ENCODE measurements around the gene AHDC1.

Gene AHDC1

DNA sequence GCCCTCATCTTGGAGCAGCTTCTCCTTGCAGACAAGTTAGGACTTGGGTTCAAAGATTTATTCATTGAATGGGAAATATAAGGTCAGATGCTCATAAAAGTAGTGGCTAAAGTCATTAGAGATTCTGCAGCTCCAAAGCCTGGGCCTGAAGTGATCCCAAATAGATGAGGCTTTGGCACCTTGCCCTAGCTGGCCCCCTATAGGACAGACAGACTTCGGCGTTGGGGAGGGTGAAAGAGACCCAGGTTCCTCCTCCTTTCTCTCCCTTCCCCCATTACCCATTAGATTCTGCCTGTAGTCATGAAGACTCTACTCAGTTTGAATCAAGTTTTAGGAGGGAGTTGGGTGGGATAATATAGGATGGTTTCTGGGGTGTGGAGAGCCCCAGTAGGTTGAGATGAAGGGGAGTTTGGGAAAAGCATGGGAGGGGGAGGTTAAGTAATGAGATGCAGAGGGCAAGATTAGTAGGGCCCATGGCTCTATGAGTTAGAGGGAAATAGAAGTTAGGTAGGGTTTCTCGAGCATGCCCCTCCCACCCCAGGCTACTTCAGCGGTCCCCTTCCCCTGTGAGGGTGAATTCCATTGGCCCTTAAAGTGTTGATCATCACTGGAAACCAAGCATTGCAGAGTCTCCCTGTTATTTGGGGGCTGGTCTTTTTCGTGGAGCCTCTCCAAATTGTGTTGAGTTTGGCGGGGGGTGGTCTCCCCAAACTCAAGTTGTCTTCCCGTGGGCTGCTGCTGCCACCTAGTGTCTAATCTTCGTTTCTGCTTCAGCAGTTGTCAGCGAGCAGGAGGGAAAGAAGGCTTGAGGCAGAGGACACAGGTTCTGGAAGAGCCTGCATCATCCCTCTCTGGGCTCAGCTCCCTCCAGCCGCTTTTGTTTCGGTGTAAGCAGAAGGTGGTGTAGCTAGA, 2.1 kb upstream of the AHDC1 start (continued):
- TF ChIP-seq, protein P1, sequence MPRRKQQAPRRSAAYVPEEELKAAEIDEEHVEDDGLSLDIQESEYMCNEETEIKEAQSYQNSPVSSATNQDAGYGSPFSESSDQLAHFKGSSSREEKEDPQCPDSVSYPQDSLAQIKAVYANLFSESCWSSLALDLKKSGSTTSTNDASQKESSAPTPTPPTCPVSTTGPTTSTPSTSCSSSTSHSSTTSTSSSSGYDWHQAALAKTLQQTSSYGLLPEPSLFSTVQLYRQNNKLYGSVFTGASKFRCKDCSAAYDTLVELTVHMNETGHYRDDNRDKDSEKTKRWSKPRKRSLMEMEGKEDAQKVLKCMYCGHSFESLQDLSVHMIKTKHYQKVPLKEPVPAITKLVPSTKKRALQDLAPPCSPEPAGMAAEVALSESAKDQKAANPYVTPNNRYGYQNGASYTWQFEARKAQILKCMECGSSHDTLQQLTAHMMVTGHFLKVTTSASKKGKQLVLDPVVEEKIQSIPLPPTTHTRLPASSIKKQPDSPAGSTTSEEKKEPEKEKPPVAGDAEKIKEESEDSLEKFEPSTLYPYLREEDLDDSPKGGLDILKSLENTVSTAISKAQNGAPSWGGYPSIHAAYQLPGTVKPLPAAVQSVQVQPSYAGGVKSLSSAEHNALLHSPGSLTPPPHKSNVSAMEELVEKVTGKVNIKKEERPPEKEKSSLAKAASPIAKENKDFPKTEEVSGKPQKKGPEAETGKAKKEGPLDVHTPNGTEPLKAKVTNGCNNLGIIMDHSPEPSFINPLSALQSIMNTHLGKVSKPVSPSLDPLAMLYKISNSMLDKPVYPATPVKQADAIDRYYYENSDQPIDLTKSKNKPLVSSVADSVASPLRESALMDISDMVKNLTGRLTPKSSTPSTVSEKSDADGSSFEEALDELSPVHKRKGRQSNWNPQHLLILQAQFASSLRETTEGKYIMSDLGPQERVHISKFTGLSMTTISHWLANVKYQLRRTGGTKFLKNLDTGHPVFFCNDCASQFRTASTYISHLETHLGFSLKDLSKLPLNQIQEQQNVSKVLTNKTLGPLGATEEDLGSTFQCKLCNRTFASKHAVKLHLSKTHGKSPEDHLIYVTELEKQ (tag by site-specific recombination; IDR thresholded peaks at IDR 0.05; ENCODE audit: borderline replicate concordance), result no peak
- TF ChIP-seq, protein P2, sequence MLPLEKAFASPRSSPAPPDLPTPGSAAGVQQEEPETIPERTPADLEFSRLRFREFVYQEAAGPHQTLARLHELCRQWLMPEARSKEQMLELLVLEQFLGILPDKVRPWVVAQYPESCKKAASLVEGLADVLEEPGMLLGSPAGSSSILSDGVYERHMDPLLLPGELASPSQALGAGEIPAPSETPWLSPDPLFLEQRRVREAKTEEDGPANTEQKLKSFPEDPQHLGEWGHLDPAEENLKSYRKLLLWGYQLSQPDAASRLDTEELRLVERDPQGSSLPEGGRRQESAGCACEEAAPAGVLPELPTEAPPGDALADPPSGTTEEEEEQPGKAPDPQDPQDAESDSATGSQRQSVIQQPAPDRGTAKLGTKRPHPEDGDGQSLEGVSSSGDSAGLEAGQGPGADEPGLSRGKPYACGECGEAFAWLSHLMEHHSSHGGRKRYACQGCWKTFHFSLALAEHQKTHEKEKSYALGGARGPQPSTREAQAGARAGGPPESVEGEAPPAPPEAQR (tag by site-specific recombination; IDR thresholded peaks at IDR 0.05), result no peak
- TF ChIP-seq ZIC2 (tag by site-specific recombination; IDR thresholded peaks at IDR 0.05), result no peak
- TF ChIP-seq GLI4 (tag by site-specific recombination; IDR thresholded peaks at IDR 0.05), result no peak
- no peak for TF ChIP-seq ZNF701 (tag by site-specific recombination; IDR thresholded peaks at IDR 0.05)
- TF ChIP-seq, protein P3, sequence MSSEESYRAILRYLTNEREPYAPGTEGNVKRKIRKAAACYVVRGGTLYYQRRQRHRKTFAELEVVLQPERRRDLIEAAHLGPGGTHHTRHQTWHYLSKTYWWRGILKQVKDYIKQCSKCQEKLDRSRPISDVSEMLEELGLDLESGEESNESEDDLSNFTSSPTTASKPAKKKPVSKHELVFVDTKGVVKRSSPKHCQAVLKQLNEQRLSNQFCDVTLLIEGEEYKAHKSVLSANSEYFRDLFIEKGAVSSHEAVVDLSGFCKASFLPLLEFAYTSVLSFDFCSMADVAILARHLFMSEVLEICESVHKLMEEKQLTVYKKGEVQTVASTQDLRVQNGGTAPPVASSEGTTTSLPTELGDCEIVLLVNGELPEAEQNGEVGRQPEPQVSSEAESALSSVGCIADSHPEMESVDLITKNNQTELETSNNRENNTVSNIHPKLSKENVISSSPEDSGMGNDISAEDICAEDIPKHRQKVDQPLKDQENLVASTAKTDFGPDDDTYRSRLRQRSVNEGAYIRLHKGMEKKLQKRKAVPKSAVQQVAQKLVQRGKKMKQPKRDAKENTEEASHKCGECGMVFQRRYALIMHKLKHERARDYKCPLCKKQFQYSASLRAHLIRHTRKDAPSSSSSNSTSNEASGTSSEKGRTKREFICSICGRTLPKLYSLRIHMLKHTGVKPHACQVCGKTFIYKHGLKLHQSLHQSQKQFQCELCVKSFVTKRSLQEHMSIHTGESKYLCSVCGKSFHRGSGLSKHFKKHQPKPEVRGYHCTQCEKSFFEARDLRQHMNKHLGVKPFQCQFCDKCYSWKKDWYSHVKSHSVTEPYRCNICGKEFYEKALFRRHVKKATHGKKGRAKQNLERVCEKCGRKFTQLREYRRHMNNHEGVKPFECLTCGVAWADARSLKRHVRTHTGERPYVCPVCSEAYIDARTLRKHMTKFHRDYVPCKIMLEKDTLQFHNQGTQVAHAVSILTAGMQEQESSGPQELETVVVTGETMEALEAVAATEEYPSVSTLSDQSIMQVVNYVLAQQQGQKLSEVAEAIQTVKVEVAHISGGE (tag by site-specific recombination; conservative IDR thresholded peaks at IDR 0.05; ENCODE audit: low read depth), result 0 out of 2 replicates have a peak, but pooled peaks have one; percentile 9
- TF ChIP-seq, protein P4, sequence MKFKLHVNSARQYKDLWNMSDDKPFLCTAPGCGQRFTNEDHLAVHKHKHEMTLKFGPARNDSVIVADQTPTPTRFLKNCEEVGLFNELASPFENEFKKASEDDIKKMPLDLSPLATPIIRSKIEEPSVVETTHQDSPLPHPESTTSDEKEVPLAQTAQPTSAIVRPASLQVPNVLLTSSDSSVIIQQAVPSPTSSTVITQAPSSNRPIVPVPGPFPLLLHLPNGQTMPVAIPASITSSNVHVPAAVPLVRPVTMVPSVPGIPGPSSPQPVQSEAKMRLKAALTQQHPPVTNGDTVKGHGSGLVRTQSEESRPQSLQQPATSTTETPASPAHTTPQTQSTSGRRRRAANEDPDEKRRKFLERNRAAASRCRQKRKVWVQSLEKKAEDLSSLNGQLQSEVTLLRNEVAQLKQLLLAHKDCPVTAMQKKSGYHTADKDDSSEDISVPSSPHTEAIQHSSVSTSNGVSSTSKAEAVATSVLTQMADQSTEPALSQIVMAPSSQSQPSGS (tag by site-specific recombination; IDR thresholded peaks at IDR 0.05; ENCODE audit: low read depth), result no peak
- TF ChIP-seq, protein P5, sequence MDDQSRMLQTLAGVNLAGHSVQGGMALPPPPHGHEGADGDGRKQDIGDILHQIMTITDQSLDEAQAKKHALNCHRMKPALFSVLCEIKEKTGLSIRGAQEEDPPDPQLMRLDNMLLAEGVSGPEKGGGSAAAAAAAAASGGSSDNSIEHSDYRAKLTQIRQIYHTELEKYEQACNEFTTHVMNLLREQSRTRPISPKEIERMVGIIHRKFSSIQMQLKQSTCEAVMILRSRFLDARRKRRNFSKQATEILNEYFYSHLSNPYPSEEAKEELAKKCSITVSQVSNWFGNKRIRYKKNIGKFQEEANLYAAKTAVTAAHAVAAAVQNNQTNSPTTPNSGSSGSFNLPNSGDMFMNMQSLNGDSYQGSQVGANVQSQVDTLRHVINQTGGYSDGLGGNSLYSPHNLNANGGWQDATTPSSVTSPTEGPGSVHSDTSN (CRISPR knock-in tag; IDR thresholded peaks at IDR 0.05), result no peak
- TF ChIP-seq ZNF2 (tag by site-specific recombination; IDR thresholded peaks at IDR 0.05), result peak; percentile 61; the same call in 1 of the 2 replicates
- TF ChIP-seq, protein P6, sequence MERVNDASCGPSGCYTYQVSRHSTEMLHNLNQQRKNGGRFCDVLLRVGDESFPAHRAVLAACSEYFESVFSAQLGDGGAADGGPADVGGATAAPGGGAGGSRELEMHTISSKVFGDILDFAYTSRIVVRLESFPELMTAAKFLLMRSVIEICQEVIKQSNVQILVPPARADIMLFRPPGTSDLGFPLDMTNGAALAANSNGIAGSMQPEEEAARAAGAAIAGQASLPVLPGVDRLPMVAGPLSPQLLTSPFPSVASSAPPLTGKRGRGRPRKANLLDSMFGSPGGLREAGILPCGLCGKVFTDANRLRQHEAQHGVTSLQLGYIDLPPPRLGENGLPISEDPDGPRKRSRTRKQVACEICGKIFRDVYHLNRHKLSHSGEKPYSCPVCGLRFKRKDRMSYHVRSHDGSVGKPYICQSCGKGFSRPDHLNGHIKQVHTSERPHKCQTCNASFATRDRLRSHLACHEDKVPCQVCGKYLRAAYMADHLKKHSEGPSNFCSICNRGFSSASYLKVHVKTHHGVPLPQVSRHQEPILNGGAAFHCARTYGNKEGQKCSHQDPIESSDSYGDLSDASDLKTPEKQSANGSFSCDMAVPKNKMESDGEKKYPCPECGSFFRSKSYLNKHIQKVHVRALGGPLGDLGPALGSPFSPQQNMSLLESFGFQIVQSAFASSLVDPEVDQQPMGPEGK (tag by site-specific recombination; IDR thresholded peaks at IDR 0.05), result peak; percentile 84
- peak; percentile 83 for TF ChIP-seq ZNF660 (tag by site-specific recombination; IDR thresholded peaks at IDR 0.05)
- TF ChIP-seq GLI2 (tag by site-specific recombination; IDR thresholded peaks at IDR 0.05; ENCODE audit: borderline replicate concordance, low read depth), result no peak
- TF ChIP-seq, protein P7, sequence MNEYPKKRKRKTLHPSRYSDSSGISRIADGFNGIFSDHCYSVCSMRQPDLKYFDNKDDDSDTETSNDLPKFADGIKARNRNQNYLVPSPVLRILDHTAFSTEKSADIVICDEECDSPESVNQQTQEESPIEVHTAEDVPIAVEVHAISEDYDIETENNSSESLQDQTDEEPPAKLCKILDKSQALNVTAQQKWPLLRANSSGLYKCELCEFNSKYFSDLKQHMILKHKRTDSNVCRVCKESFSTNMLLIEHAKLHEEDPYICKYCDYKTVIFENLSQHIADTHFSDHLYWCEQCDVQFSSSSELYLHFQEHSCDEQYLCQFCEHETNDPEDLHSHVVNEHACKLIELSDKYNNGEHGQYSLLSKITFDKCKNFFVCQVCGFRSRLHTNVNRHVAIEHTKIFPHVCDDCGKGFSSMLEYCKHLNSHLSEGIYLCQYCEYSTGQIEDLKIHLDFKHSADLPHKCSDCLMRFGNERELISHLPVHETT (tag by site-specific recombination; IDR thresholded peaks at IDR 0.05), result no peak
- no peak for TF ChIP-seq ZNF658 (tag by site-specific recombination; IDR thresholded peaks at IDR 0.05)
- no peak for TF ChIP-seq ZNF596 (tag by site-specific recombination; IDR thresholded peaks at IDR 0.05)
- TF ChIP-seq SP7 (tag by site-specific recombination; IDR thresholded peaks at IDR 0.05), result 0 out of 2 replicates have a peak, but pooled peaks have one; percentile 41
- TF ChIP-seq, protein P8, sequence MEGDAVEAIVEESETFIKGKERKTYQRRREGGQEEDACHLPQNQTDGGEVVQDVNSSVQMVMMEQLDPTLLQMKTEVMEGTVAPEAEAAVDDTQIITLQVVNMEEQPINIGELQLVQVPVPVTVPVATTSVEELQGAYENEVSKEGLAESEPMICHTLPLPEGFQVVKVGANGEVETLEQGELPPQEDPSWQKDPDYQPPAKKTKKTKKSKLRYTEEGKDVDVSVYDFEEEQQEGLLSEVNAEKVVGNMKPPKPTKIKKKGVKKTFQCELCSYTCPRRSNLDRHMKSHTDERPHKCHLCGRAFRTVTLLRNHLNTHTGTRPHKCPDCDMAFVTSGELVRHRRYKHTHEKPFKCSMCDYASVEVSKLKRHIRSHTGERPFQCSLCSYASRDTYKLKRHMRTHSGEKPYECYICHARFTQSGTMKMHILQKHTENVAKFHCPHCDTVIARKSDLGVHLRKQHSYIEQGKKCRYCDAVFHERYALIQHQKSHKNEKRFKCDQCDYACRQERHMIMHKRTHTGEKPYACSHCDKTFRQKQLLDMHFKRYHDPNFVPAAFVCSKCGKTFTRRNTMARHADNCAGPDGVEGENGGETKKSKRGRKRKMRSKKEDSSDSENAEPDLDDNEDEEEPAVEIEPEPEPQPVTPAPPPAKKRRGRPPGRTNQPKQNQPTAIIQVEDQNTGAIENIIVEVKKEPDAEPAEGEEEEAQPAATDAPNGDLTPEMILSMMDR (tag by site-specific recombination; IDR thresholded peaks at IDR 0.05), result peak; percentile 75; the same call in 1 of the 2 replicates
- TF ChIP-seq ZNF350 (tag by site-specific recombination; IDR thresholded peaks at IDR 0.05), result no peak
- TF ChIP-seq ZBTB1 (tag by site-specific recombination; IDR thresholded peaks at IDR 0.05), result no peak
- no peak for TF ChIP-seq ZNF157 (tag by site-specific recombination; IDR thresholded peaks at IDR 0.05)
